ENCODE measurements around the gene EVI5.
"Not testable (repeated sequence)": the region's sequence is repeated elsewhere in the genome, so short reads cannot be mapped to it uniquely, and the experiment has no call there.

GRCh38 chr1:92715476-92715951 lies 69.4 kb downstream of the EVI5 start:
- not testable (repeated sequence) for TF ChIP-seq CTCF (IDR thresholded peaks at IDR 0.05; ENCODE audit: borderline replicate concordance, extremely low read depth, low read length, poor library complexity, severe bottlenecking); EZH2 (IDR thresholded peaks at IDR 0.05; ENCODE audit: borderline replicate concordance, low read depth, low read length, severe bottlenecking)

Measured in DND-41 (cell line).